Measurements from ENCODE around the gene CDKN2AIPNL. TPM values are rescaled to one million over a fixed set of nuclear protein-coding genes. Genes with fewer than 3 reads are reported as not detected.

Gene CDKN2AIPNL
- total RNA-seq, 1 donor from 2014 or later: 41.3 TPM

- no peak for TF ChIP-seq CTCF (IDR thresholded peaks at IDR 0.05; ENCODE audit: partially characterized antibody, unreplicated experiment)
- no peaks in the 10 kb centered on the region for H3K4me1 Mint-ChIP-seq (ENCODE audit: low read depth, unreplicated experiment)
- H3K4me3 Mint-ChIP-seq (ENCODE audit: unreplicated experiment): no peak overlapping the region
- no peak for DNase-seq
- H3K27me3 Mint-ChIP-seq (ENCODE audit: unreplicated experiment): no peaks in the 10 kb centered on the region
- no peaks in the 10 kb centered on the region for H3K9me3 Mint-ChIP-seq (ENCODE audit: unreplicated experiment)
- no peak overlapping the region for H3K27ac Mint-ChIP-seq (ENCODE audit: unreplicated experiment)
- no peaks in the 10 kb centered on the region for H3K36me3 Mint-ChIP-seq (ENCODE audit: unreplicated experiment)
These were observed 14.5 kb downstream of the CDKN2AIPNL start for GRCh38 chr5:134397196-134397595.

- no peak for TF ChIP-seq CTCF (IDR thresholded peaks at IDR 0.05; ENCODE audit: partially characterized antibody, unreplicated experiment)
- no peak for DNase-seq
- H3K27ac Mint-ChIP-seq (ENCODE audit: unreplicated experiment): no peak overlapping the region
- no peaks in the 10 kb centered on the region for H3K4me1 Mint-ChIP-seq (ENCODE audit: low read depth, unreplicated experiment)
- H3K9me3 Mint-ChIP-seq (ENCODE audit: unreplicated experiment): no peaks in the 10 kb centered on the region
- no peak overlapping the region for H3K4me3 Mint-ChIP-seq (ENCODE audit: unreplicated experiment)
- H3K36me3 Mint-ChIP-seq (ENCODE audit: unreplicated experiment): no peaks in the 10 kb centered on the region
- H3K27me3 Mint-ChIP-seq (ENCODE audit: unreplicated experiment): no peaks in the 10 kb centered on the region
These were observed 15.4 kb downstream of the CDKN2AIPNL start for GRCh38 chr5:134396274-134396673.

GRCh38 chr5:134394932-134395331, 16.7 kb downstream of the CDKN2AIPNL start:
- no peaks in the 10 kb centered on the region for H3K27me3 Mint-ChIP-seq (ENCODE audit: unreplicated experiment)
- no peak overlapping the region for H3K27ac Mint-ChIP-seq (ENCODE audit: unreplicated experiment)
- no peaks in the 10 kb centered on the region for H3K9me3 Mint-ChIP-seq (ENCODE audit: unreplicated experiment)
- no peak overlapping the region for H3K4me3 Mint-ChIP-seq (ENCODE audit: unreplicated experiment)
- DNase-seq: no peak
- no peak for TF ChIP-seq CTCF (IDR thresholded peaks at IDR 0.05; ENCODE audit: partially characterized antibody, unreplicated experiment)
- no peaks in the 10 kb centered on the region for H3K4me1 Mint-ChIP-seq (ENCODE audit: low read depth, unreplicated experiment)
- H3K36me3 Mint-ChIP-seq (ENCODE audit: unreplicated experiment): no peaks in the 10 kb centered on the region

- no peaks in the 10 kb centered on the region for H3K27me3 Mint-ChIP-seq (ENCODE audit: unreplicated experiment)
- H3K4me3 Mint-ChIP-seq (ENCODE audit: unreplicated experiment): no peak overlapping the region
- H3K27ac Mint-ChIP-seq (ENCODE audit: unreplicated experiment): no peak overlapping the region
- no peaks in the 10 kb centered on the region for H3K4me1 Mint-ChIP-seq (ENCODE audit: low read depth, unreplicated experiment)
- no peak for TF ChIP-seq CTCF (IDR thresholded peaks at IDR 0.05; ENCODE audit: partially characterized antibody, unreplicated experiment)
- no peaks in the 10 kb centered on the region for H3K9me3 Mint-ChIP-seq (ENCODE audit: unreplicated experiment)
- DNase-seq: no peak
- no peaks in the 10 kb centered on the region for H3K36me3 Mint-ChIP-seq (ENCODE audit: unreplicated experiment)
These were observed 19.4 kb downstream of the CDKN2AIPNL start for GRCh38 chr5:134392301-134392700.

- no peak for DNase-seq
- no peaks in the 10 kb centered on the region for H3K27me3 Mint-ChIP-seq (ENCODE audit: unreplicated experiment)
- no peak for TF ChIP-seq CTCF (IDR thresholded peaks at IDR 0.05; ENCODE audit: partially characterized antibody, unreplicated experiment)
- no peaks in the 10 kb centered on the region for H3K9me3 Mint-ChIP-seq (ENCODE audit: unreplicated experiment)
- no peak overlapping the region for H3K27ac Mint-ChIP-seq (ENCODE audit: unreplicated experiment)
- H3K4me1 Mint-ChIP-seq (ENCODE audit: low read depth, unreplicated experiment): no peaks in the 10 kb centered on the region
- H3K4me3 Mint-ChIP-seq (ENCODE audit: unreplicated experiment): no peak overlapping the region
- no peaks in the 10 kb centered on the region for H3K36me3 Mint-ChIP-seq (ENCODE audit: unreplicated experiment)
These were observed 24.2 kb downstream of the CDKN2AIPNL start for GRCh38 chr5:134387443-134387842.
